ENCODE data around the gene GPR62.
A peak's percentile ranks its signal among the peaks of the same experiment; 100 is the strongest.

GPR62 gene

DNA sequence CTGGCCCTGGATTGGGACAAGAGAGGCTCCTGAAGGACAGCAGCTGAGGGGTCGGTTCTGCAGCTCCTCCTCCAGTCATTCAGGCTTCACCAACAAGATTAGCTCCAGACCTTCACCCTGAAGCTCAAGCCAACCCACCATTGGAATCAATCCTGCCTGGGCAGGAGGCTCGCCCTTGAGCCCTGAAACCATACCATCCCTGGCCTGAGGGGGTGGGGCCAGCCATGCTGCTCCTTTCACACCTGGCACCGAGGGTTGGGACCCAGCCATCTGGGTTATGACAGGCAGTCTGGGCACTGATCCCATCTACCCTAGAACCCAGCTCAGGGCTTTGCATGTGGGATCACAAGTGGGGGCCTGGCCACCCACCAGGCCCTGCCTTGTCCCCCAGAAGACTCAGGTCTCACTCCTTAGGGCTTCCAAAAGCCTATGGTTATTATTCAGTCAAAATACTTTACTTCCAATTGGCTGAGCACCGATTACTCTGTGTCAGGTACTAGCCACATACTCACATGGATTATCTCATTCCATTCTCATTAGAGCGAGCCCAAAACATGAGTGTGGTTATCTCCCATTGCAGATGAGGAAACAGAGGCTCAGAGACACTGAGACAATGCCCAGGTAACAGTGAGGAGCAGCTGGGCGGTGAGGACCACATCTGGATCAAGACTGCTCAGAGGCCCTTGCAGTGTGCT lies 15.6 kb downstream of the GPR62 start:
- H3K36me3 ChIP-seq (ENCODE audit: control insufficient read depth in 2 of 2, insufficient read depth in 2 of 2, low read length in 2 of 2), result peaks cover 0 to 4% of the 10 kb centered on the region in 2 donors
- H3K9me3 ChIP-seq (ENCODE audit: control insufficient read depth in 2 of 2, low read length in 2 of 2), result no peaks in the 10 kb centered on the region
- H3K4me1 ChIP-seq (ENCODE audit: control insufficient read depth in 2 of 2, insufficient read depth in 2 of 2, low read length in 2 of 2), result peaks cover 22 to 27% of the 10 kb centered on the region in 2 donors
- no peak overlapping the region for H3K27ac ChIP-seq (ENCODE audit: low read depth in 2 of 2, low read length in 2 of 2)
- no peak overlapping the region for H3K4me3 ChIP-seq (ENCODE audit: low read length in 2 of 2)
- H3K9ac ChIP-seq (ENCODE audit: low read depth in 1 of 2, low read length in 2 of 2), result no peak overlapping the region
- H3K27me3 ChIP-seq (ENCODE audit: control insufficient read depth in 2 of 2, insufficient read depth in 2 of 2, low read length in 2 of 2), result no peaks in the 10 kb centered on the region

DNA sequence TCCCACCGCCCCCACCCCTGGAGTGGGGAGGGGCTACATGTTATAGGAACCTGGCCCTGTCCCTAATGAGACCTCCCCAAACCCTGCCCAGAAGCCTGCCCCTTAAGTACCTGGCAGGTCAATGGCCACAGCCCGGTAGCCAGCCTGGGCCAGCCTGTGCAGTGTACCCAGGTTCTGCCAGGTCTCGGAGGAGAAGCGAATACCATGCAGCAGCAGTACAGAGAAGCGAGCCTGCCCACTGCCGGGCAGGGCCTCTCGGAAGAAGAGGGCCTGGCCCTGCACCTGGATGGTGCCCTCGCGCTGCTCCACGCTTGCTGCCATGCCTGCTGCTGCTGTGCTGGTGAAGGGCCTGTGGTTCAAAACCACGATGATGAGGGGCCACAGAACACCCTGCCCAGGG lies 16.2 kb downstream of the GPR62 start:
- Histone ChIP-seq H3K9me3 (ENCODE audit: control insufficient read depth in 2 of 2, low read length in 2 of 2) (no peaks in the 10 kb centered on the region), H3K4me1 (ENCODE audit: control insufficient read depth in 2 of 2, insufficient read depth in 2 of 2, low read length in 2 of 2) (peaks cover 25 to 28% of the 10 kb centered on the region in 2 donors), H3K4me3 (ENCODE audit: low read length in 2 of 2) (no peak overlapping the region), H3K36me3 (ENCODE audit: control insufficient read depth in 2 of 2, insufficient read depth in 2 of 2, low read length in 2 of 2) (peaks cover 0 to 4% of the 10 kb centered on the region in 2 donors), H3K9ac (ENCODE audit: low read depth in 1 of 2, low read length in 2 of 2) (no peak overlapping the region), H3K27me3 (ENCODE audit: control insufficient read depth in 2 of 2, insufficient read depth in 2 of 2, low read length in 2 of 2) (no peaks in the 10 kb centered on the region), H3K27ac (ENCODE audit: low read depth in 2 of 2, low read length in 2 of 2) (no peak overlapping the region)

DNA sequence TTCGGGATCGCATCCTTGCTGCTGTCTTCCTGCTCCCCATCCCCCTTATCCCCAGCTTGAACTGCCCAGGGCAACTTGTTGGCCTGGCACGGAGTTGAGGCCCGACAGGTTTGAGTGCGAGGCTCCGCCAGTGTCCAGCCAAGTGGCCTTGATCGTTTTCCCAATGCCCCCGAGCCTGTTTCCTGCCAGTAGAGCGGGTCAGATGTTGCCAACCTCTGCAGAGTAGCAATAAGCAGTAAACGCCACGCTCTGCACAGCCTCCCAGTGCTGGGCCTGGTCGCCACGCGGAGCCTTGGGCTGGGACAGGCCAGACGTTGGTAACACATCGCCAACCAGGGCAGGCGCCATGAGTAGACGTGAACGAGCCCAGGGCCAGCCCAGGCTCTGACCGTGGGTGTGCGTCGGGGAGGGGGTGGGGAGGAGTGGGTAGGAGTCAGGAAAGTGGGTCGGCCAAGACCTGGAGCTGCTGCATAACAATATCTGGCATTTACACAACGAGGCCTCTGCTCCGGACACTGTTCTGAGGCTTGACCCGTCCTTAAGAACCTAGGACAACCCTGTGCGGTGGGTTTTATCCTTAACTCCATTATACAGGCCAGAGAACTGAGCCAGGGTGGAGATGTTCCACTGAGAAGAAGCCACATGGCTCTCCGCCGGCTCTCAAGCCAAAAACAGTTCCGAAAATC lies 19.2 kb downstream of the GPR62 start:
- no peaks in the 10 kb centered on the region for H3K9me3 ChIP-seq (ENCODE audit: control insufficient read depth in 2 of 2, low read length in 2 of 2)
- peaks cover 0 to 4% of the 10 kb centered on the region in 2 donors for H3K36me3 ChIP-seq (ENCODE audit: control insufficient read depth in 2 of 2, insufficient read depth in 2 of 2, low read length in 2 of 2)
- H3K27ac ChIP-seq (ENCODE audit: low read depth in 2 of 2, low read length in 2 of 2), result peak overlapping the region; percentile 87 to 95
- H3K4me3 ChIP-seq (ENCODE audit: low read length in 2 of 2), result peak overlapping the region; percentile 90 to 95
- H3K9ac ChIP-seq (ENCODE audit: low read depth in 1 of 2, low read length in 2 of 2), result peak overlapping the region; percentile 92 to 96
- peaks cover 16 to 18% of the 10 kb centered on the region in 2 donors for H3K4me1 ChIP-seq (ENCODE audit: control insufficient read depth in 2 of 2, insufficient read depth in 2 of 2, low read length in 2 of 2)
- no peaks in the 10 kb centered on the region for H3K27me3 ChIP-seq (ENCODE audit: control insufficient read depth in 2 of 2, insufficient read depth in 2 of 2, low read length in 2 of 2)

DNA sequence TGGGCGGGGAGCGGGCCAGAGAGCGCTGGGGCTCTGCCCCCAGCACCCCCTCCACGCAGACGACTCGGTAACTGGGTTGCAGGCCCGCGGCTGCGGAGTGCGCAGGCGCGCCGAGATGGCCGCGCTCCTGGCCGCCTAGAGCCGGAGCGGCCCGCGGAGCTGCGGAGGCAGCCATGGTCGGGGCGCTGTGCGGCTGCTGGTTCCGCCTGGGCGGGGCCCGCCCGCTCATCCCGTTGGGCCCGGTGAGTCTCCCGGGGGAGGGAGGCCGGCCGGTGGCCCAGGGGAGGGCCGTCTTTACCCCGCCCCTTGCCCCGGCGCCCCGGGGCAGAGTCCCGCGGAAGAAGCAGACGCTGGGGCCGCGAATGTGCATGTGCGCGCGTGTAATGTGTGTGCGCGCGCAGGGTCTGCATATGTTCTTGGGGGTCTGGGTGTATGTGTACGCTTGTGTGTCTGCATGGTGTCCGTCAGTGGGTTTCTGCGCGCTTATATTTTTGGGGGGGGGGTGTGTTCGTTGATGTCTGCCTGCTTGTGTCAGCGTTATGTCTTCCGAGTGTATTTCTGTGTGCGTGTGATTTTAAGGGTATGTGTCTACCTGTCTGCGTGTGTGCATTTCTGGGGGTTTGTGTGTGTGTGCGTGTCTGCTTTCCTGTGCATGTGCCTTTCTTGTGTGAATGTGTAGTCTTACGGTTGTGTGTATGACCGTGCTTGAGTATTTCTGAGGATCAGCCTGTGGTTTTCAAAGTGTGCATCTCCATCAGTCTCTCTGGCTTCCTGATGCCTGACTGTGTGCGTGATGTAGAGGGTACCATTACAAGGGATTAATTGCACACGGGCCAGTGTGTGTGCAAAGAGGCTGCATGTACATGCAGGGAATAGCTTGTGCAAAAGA lies 20.0 kb downstream of the GPR62 start, which contains the start of gene ABHD14A:
Gene ABHD14A (plus strand): TSS at position 102 of the 889 bp plus-strand sequence. CDS start 72 bp downstream, at position 174.
- H3K27ac ChIP-seq (ENCODE audit: low read depth in 2 of 2, low read length in 2 of 2), result peak within 1 kb of the TSS; percentile 87 to 95
- no peaks in the 10 kb centered on the region for H3K27me3 ChIP-seq (ENCODE audit: control insufficient read depth in 2 of 2, insufficient read depth in 2 of 2, low read length in 2 of 2)
- H3K9ac ChIP-seq (ENCODE audit: low read depth in 1 of 2, low read length in 2 of 2), result peak within 1 kb of the TSS; percentile 92 to 96
- peaks cover 16 to 18% of the 10 kb centered on the region in 2 donors for H3K4me1 ChIP-seq (ENCODE audit: control insufficient read depth in 2 of 2, insufficient read depth in 2 of 2, low read length in 2 of 2)
- H3K4me3 ChIP-seq (ENCODE audit: low read length in 2 of 2), result peak within 1 kb of the TSS; percentile 90 to 95
- H3K9me3 ChIP-seq (ENCODE audit: control insufficient read depth in 2 of 2, low read length in 2 of 2), result no peaks in the 10 kb centered on the region
- no peaks in the 10 kb centered on the region for H3K36me3 ChIP-seq (ENCODE audit: control insufficient read depth in 2 of 2, insufficient read depth in 2 of 2, low read length in 2 of 2)

DNA sequence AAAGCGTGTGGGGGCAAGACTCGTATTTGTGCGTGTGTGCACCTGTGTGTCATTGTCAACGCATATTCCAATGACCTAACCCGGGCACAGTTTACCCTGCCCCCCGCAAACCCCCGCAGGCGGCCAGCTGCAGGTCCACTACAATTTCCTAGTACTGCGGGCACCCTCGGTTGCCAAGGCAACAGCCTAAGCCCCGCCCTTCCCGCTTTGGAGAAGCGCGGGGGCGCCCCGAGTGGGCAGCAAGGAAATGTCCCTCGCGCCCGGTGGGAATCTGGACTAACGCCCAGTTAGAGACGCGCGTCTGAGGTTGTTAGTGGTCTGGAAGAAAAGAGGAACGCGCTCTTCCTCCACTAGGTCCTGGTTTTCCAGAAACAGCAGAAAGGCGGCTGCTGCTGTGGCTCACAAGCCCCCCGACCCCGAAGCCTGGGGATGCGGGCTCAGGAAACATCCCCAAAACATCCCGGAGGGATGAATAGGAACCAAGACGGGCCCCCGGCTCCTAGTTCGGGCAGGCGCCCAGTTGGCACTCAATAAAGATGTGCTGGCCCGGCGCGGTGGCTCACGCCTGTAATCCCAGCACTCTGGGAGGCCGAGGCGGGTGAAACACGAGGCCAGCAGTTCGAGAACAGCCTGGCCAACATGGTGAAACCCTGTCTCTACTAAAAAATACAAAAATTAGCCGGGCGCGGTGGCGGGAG lies 20.8 kb downstream of the GPR62 start:
- no peaks in the 10 kb centered on the region for H3K9me3 ChIP-seq (ENCODE audit: control insufficient read depth in 2 of 2, low read length in 2 of 2)
- no peaks in the 10 kb centered on the region for H3K36me3 ChIP-seq (ENCODE audit: control insufficient read depth in 2 of 2, insufficient read depth in 2 of 2, low read length in 2 of 2)
- peaks cover 22% of the 10 kb centered on the region in 2 donors for H3K4me1 ChIP-seq (ENCODE audit: control insufficient read depth in 2 of 2, insufficient read depth in 2 of 2, low read length in 2 of 2)
- no peaks in the 10 kb centered on the region for H3K27me3 ChIP-seq (ENCODE audit: control insufficient read depth in 2 of 2, insufficient read depth in 2 of 2, low read length in 2 of 2)
- peak overlapping the region; percentile 90 to 95 for H3K4me3 ChIP-seq (ENCODE audit: low read length in 2 of 2)
- H3K27ac ChIP-seq (ENCODE audit: low read depth in 2 of 2, low read length in 2 of 2), result no peak overlapping the region
- H3K9ac ChIP-seq (ENCODE audit: low read depth in 1 of 2, low read length in 2 of 2), result peak overlapping the region; percentile 63 to 96

DNA sequence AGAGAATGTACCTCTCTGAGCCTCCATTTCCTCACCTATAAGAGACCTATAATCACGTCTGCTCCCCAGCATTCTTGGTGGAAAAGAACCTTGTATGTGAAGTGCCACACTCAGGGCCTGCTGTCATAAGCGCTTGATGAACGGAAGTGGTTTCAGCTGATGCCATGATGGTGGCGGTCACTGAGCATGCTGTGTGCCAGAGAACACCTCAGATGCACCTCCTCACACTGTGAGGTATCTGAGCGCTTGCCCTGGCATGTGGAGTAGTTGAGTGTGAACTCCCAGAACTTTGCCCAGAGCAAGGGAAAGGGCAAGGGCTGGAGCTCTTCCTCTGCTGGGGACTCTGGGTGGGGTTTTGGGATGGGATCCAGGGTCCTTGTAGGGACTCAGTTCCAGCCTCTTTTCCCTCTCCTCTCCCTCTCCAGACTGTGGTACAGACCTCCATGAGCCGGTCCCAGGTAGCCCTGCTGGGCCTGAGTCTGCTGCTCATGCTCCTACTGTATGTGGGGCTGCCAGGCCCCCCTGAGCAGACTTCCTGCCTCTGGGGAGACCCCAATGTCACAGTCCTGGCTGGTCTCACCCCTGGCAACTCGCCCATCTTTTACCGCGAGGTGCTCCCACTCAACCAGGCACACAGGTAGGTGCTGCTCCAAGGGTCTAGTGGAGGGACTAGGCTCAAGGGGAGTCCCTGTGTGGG lies 22.4 kb downstream of the GPR62 start:
- H3K9me3 ChIP-seq (ENCODE audit: control insufficient read depth in 2 of 2, low read length in 2 of 2), result no peaks in the 10 kb centered on the region
- H3K4me3 ChIP-seq (ENCODE audit: low read length in 2 of 2), result no peak overlapping the region
- H3K27me3 ChIP-seq (ENCODE audit: control insufficient read depth in 2 of 2, insufficient read depth in 2 of 2, low read length in 2 of 2), result no peaks in the 10 kb centered on the region
- H3K9ac ChIP-seq (ENCODE audit: low read depth in 1 of 2, low read length in 2 of 2), result no peak overlapping the region
- H3K27ac ChIP-seq (ENCODE audit: low read depth in 2 of 2, low read length in 2 of 2), result no peak overlapping the region
- no peaks in the 10 kb centered on the region for H3K36me3 ChIP-seq (ENCODE audit: control insufficient read depth in 2 of 2, insufficient read depth in 2 of 2, low read length in 2 of 2)
- peaks cover 31 to 34% of the 10 kb centered on the region in 2 donors for H3K4me1 ChIP-seq (ENCODE audit: control insufficient read depth in 2 of 2, insufficient read depth in 2 of 2, low read length in 2 of 2)

DNA sequence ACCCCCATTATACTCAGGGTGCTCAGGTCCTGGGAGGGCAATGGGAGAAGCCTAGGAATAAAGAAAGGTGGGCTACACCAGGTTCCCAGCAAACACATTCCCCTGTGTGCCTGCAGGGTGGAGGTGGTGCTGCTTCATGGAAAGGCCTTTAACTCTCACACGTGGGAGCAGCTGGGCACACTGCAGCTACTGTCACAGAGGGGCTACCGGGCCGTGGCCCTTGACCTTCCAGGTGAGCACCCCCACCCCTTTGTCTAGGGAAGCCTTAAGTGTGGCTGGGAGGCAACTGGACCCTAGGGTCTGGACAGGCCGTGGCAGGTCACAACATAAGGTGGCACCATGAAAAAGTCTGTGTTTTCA lies 22.9 kb downstream of the GPR62 start:
- Histone ChIP-seq H3K36me3 (ENCODE audit: control insufficient read depth in 2 of 2, insufficient read depth in 2 of 2, low read length in 2 of 2) (no peaks in the 10 kb centered on the region), H3K9me3 (ENCODE audit: control insufficient read depth in 2 of 2, low read length in 2 of 2) (no peaks in the 10 kb centered on the region), H3K27ac (ENCODE audit: low read depth in 2 of 2, low read length in 2 of 2) (no peak overlapping the region), H3K27me3 (ENCODE audit: control insufficient read depth in 2 of 2, insufficient read depth in 2 of 2, low read length in 2 of 2) (no peaks in the 10 kb centered on the region), H3K4me3 (ENCODE audit: low read length in 2 of 2) (no peak overlapping the region), H3K4me1 (ENCODE audit: control insufficient read depth in 2 of 2, insufficient read depth in 2 of 2, low read length in 2 of 2) (peaks cover 35 to 36% of the 10 kb centered on the region in 2 donors), H3K9ac (ENCODE audit: low read depth in 1 of 2, low read length in 2 of 2) (no peak overlapping the region)

DNA sequence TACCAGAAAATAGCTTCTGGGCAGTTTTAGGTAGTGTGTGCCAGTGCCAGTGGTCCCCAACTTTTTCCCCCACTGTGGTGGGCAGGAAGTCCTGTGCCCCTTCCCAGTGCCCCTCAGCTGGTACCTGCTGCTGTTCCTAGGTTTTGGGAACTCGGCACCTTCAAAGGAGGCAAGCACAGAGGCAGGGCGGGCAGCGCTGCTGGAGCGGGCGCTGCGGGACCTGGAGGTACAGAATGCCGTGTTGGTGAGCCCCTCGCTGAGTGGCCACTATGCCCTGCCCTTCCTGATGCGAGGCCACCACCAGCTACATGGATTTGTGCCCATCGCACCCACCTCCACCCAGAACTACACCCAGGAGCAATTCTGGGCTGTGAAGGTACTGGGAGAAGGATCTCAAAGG lies 25.1 kb downstream of the GPR62 start:
- Histone ChIP-seq H3K9me3 (ENCODE audit: control insufficient read depth in 2 of 2, low read length in 2 of 2) (no peaks in the 10 kb centered on the region), H3K36me3 (ENCODE audit: control insufficient read depth in 2 of 2, insufficient read depth in 2 of 2, low read length in 2 of 2) (no peaks in the 10 kb centered on the region), H3K9ac (ENCODE audit: low read depth in 1 of 2, low read length in 2 of 2) (no peak overlapping the region), H3K27me3 (ENCODE audit: control insufficient read depth in 2 of 2, insufficient read depth in 2 of 2, low read length in 2 of 2) (no peaks in the 10 kb centered on the region), H3K27ac (ENCODE audit: low read depth in 2 of 2, low read length in 2 of 2) (no peak overlapping the region), H3K4me1 (ENCODE audit: control insufficient read depth in 2 of 2, insufficient read depth in 2 of 2, low read length in 2 of 2) (peaks cover 34 to 38% of the 10 kb centered on the region in 2 donors), H3K4me3 (ENCODE audit: low read length in 2 of 2) (no peak overlapping the region)

DNA sequence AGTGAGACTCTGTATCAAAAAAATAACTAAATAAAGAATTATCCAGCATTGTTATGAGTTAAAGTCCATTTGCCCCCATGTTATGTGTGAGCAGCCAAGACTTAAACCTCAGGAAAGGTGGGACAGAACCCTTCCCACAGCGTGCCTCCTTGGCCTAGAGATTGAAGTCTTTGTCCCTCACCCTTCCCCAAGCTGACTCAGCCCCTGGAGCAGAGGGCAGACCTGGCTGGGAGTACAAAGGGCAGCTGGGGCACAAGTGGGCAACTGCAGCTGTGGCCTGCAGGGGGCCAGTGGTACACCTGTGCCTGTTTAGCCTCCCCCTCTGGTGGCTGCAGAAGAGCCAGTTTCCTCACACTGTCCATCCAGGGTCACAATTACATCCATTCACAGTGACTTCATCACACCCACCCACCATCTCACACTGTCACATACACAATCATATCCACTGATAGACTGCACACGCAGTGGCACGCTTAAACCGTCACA lies 27.2 kb downstream of the GPR62 start:
- no peaks in the 10 kb centered on the region for H3K36me3 ChIP-seq (ENCODE audit: control insufficient read depth in 2 of 2, insufficient read depth in 2 of 2, low read length in 2 of 2)
- no peaks in the 10 kb centered on the region for H3K9me3 ChIP-seq (ENCODE audit: control insufficient read depth in 2 of 2, low read length in 2 of 2)
- no peaks in the 10 kb centered on the region for H3K27me3 ChIP-seq (ENCODE audit: control insufficient read depth in 2 of 2, insufficient read depth in 2 of 2, low read length in 2 of 2)
- peaks cover 44 to 45% of the 10 kb centered on the region in 2 donors for H3K4me1 ChIP-seq (ENCODE audit: control insufficient read depth in 2 of 2, insufficient read depth in 2 of 2, low read length in 2 of 2)
- H3K4me3 ChIP-seq (ENCODE audit: low read length in 2 of 2), result peak overlapping the region; percentile 64 to 95
- H3K27ac ChIP-seq (ENCODE audit: low read depth in 2 of 2, low read length in 2 of 2), result peak overlapping the region; percentile 97 to 100
- peak overlapping the region; percentile 74 to 80 for H3K9ac ChIP-seq (ENCODE audit: low read depth in 1 of 2, low read length in 2 of 2)
